ENCODE results near the gene TANGO6. TPM values are rescaled to one million over a fixed set of nuclear protein-coding genes. Genes with fewer than 3 reads are reported as not detected.
"Not testable (repeated sequence)": the region's sequence is repeated elsewhere in the genome, so short reads cannot be mapped to it uniquely, and the experiment has no call there.

The TANGO6 gene
- polyA plus RNA-seq, 1 donor, result 6.2 TPM

DNA sequence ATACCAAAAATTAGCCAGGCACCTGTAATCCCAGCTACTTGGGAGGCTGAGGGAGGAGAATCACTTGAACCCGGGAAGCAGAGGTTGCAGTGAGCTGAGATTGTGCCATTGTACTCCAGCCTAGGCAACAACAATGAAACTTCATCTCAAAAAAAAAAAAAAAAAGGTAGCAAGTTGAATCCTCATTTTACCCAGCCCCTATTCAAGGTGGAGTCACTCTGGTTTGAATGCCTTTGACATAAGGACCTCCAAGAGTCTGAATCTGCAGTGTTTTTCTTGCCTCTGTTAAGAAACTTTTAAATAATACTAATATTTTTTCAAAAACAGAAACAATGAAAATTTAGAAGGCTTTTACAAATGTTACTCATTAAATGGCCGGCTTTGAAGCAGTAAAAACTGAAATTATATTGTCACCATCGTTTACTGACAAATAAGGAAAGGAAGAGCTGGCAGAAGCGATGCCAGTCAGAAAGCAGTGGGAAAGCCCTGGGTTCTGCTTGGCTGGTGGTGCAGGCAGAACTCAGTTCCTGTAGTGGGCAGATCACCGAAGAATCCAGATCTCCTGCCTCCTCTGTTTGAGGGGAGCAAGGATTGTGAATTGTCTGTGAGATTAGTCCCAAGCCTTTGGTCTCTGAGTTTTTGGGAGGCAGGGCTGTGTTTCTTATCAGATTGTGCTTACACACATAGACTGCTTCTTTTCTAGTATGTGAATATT lies 162.5 kb downstream of the TANGO6 start:
- no peak for DNase-seq

DNA sequence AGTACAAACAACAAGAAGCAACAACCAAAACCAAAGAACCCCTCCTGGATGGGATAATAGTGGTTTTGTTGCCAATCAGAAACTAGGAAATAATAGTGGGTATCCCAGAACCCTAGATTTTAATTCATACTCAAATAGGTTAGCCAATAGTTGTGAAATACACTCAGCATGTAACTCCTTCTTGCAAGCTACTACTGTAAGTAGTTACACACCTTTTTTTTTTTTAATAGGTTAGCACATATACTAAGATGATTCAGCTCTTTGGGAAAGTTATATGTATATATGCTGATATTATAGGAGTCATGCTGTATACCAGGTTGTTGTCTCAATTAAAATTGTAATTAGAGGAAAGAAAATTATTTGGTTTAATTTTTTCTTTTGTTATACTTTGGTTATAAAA lies 169.6 kb downstream of the TANGO6 start:
- no peak for DNase-seq

DNA sequence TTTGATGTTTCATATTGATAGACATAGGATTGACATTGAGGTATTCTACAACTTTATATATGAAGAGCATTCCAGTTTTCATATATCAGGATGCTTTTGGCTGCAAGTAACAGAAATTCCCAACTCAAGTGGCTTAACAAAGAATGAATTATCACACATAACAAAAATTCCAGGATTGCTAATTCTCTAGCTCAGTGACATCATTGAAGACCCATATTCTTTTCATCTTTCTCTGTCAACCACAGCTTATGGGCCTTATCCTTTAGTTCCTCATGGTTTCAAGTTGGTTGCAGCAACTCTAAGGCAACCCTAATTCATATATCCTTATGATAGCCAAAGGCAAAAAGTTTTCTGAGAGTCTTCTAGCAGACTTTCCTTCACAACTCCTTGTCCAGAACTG lies 170.7 kb downstream of the TANGO6 start:
- no peak for DNase-seq

DNA sequence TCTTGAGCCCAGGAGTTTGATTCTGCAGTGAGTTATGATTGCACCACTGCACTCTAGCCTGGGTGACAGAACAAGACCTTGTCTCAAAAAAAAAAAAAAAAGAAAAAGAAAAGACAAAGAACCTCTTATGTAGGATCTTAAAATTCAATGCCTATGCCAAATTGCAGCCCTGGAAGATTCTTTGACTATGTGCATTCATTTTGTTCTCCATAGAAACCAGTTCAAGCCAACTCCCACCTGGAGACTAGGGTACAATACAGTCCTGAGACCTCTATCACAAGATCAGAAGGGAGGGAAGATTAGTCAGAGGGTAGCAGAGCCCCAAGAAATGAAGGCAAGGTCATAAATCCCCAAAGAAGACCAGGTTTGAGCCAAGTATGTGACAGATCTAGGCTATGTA lies 171.5 kb downstream of the TANGO6 start:
- no peak for DNase-seq

DNA sequence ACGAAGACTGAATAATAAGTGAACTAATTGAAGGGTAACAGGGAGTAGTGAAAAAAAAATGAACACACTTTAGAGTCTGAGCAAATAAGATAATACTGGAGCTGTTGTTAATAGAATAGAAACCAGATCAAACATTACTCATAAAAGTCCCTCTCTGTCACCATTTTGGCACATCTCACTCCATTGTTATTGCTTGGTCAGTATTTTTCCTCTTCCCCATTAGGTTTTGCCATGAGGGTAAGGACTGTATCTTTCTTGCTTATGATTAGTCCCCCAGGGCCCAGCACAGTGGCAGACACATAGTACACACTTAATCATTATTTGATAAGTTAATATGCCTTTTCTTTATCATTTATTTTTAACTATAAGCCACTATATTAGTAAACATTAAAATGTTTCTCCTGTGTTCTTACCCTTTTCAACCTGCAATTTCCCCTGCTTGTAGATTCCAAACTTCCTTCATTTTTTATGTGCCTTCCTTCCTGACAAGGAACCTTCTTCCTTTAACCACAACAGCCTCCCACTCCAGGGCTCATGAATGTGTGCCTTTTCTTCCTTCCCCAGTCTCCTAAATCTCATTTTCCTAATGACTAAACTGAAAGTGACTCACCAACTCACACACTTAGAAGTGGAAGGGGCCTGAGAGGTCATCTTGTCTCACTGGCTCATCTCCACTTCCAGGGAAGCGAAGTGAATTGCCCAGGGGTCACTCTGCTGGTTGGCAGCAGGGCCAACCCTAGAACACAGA lies 173.9 kb downstream of the TANGO6 start:
- DNase-seq, result no peak

DNA sequence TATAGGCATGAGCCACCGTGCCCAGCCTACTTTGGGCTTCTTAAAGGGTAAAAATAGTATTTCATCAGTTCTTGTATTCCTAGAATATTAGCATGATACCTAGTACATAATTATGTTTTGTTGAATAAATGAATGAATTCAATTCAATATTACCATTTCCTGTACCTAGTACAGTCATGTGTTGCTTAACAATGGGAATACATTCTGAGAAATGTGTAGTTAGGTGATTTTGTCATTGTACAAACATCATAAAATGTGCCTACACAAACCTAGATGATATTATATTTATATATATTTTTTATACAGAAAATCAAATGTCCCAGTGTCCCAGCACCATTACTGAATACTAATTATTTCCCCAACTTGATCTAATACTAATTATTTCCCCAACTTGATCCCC lies 176.5 kb downstream of the TANGO6 start:
- DNase-seq, result no peak

DNA sequence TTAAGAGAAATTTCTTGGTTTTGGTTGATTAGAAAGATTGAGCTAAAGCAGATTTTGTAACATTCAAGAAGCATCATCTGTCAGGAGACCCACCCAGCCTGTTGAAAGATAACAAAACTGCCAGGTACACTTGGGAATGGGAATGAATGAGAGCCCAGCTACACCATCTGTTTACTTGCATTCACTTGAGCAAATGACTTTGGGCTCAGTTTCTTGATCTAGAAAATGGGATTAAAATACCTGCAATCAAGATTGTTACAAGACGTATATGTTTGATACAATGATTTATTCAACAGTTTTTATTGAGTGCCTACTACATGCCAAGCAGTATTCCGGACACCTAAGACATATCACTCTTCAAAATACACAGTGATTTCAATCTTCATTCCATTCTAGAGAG lies 185.8 kb downstream of the TANGO6 start:
- no peak for DNase-seq

DNA sequence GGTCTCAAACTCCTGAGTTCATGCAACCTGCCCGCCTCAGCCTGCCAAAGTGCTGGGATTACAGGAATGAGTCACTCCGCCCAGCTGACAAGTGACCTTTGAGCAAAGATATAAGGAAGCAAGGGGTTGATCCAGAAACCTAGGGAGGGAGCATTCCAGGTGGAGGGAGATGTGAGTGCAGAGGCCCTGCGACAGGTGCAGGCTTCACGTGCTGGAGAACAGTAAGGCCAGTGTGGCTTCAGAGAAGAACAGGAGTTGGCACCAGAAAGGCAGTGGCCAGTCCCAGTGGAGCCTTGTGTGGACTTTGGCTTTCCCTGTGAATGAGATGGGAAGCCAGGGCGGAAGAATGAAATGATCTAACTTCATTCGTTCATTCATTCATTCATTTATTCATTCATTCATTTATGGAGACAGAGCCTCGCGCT lies 188.6 kb downstream of the TANGO6 start:
- DNase-seq, result no peak

DNA sequence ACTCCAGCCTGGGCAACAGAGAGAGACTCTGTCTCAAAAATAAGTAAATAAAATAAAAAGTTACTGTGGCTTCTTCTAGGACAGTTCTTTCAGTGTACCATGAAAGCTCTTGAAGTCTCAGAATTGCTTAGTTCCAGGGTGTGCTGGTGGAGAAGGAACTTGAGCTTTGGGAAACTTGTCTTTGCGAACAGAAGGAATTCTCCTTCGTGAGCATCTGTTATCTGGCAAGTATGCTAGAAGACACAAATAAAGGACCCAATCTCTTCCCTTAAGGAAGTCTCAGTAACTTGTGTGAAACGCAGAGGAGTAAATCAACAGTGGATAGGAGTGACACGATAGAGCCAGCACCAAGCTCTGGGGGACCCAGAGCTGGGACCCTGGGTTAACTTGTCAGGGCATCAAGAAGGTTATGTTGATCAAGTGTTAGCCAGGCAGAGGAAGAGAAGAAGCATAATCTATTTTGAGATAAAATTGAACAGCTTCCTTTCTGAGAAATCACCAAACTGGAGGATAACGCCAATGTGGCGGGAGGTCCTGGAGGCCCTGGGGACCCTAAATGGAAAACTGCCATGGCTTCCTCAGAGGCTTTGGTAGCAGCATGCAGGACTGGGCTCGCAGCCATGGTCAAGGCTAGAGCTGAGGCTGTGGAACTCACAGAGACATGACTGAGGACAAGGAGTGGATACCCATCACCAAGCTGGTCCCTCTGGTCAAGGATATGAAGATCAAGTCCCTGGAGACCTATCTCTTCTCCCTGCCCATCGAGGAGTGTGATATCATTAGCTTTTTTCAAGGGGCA lies 190.0 kb downstream of the TANGO6 start:
- DNase-seq, result no peak

DNA sequence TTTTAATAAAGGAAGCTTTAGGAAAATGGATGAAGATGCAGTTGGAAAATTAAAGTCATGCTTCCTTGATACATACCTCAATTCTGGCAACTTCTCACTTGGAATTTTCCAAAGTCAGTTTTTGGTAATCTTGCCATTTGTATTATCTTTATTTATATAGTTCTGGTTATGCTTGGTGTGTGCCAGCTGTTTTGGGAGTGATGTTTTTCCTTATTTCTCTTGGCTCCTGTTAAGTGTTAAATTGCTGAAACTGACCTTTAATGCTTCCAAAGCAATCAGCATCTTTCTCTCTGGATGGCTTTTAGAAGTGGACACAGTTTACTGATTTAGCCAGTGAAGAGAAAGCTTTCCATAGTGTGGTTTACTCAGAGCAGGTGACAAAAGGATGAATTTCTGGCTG lies 192.0 kb downstream of the TANGO6 start:
- DNase-seq, result no peak

DNA sequence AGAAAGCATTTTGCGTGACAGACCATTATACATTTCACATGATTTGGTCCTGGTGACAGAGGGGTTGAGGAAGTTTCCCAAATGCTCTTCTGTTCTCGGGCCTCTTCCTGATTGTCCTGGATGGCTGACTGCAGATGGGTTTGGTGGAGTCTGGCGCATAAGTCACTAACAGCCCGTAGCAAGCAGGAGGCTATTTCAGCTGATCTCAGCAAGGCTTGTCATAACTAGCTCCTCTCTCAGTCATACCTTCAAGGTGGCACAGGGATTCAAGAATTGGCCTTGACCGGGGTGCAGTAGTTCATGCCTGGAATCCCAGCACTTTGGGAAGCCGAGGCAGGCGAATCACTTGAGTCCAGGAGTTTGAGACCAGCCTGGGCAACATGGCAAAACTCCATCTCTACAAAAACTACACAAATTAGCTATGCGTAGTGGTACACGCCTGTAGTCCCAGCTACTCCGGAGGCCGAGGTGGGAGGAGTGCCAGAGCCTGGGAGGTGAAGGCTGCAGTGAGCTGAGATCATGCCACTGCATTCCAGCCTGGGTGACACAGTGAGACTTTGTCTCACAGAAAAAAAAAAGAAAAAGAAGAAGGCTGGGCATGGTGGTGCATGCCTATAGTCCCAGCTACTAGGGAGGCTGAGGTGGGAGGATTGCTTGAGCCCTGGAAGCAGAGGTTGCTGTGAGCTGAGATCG lies 193.2 kb downstream of the TANGO6 start:
- no peak for DNase-seq

DNA sequence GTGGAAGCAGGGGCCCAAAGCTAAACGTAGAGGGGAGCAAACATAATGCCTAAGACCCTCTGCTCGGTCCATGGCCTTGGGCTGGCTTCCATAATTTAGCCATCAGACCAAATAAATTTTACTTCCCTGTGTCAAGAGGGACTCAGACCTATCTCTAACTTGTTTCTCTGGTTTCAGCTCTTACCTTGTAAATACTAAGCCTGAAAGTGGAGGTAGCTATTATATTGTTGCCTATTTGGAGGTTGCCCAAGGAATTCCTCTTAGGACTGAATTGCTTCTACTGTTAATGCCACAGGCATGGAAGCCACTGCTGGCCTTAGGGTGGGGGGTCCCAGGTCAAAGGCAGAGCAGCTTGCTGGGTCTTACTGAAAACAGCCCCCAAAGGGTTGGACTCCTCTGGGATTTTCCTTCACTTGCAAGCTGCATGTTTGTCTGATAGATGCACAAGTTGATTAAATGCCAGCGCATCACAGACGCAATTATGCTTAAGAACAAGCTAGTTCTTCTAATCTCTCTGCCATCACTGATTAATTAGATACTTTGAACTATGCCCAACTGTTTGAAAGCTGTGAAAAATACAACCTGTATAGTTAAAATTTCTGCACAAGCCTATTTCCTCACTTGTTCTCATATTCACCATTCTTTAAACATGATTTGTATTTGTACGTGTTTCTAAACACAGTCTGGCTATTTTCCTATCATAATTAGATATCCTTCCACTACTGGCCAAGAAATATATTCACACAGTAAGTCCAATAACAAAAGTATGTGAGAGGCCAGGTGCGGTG lies 194.2 kb downstream of the TANGO6 start:
- no peak for DNase-seq

DNA sequence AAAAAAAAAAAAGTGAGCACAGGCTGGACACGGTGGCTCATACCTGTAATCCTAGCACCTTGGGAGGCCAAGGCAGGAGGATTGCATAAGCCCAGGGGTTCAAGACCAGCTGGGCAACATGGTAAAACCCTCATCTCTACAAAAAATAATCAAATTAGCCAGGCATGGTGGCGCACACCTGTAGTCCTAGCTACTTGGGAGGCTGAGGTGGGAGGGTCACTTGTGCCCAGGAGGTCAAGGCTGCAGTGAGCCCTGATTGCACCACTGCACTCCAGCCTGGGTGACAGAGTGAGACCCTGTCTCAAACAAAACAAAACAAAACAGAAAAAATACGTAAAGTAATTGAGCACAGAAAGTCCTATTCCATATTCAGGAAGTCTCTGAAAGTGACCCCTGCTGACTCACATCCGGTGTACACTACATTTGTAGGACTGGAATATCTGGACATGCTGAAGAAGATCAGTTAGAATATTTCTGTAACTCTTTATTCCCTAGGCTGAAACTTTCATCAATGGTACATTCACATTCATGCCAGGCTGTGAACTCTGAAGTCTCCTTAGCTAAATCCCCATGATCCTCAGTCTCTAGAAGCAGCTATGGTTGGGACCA lies 196.1 kb downstream of the TANGO6 start:
- DNase-seq, result no peak

DNA sequence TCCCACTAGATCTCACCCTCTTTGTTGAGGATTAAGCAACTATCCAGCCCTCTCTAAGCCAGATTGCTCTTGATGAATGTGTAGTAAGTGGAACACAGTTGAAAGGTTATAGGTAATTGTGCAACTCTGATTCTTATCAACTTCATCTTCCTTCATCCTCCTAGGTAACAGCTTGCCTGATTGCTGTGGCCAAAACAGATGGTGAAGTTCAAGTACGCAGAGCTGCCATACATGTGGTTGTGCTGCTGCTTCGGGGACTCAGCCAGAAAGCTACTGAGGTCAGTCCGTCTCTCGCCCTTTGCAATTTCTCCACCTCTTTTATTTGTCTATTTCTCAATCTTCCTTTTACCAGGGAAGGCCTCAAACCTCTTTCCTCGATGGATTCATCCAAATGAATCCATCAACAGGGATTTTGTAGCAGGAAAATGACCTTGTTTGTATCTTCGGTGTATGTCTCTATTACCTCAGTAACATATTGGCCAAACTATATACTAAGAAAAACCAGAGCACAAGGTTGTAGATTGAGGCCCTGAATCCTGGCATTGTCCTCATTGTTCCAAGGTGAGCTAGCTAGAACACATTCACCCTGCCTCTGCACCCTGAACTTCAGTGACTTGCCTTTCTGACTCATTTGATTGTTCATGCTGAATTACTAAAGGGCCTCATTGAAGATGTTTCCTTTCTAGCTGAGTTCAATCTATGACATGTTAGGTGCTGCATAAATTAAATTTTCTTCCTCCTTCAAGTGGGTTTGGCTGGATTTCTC lies 197.0 kb downstream of the TANGO6 start:
- DNase-seq, result no peak

DNA sequence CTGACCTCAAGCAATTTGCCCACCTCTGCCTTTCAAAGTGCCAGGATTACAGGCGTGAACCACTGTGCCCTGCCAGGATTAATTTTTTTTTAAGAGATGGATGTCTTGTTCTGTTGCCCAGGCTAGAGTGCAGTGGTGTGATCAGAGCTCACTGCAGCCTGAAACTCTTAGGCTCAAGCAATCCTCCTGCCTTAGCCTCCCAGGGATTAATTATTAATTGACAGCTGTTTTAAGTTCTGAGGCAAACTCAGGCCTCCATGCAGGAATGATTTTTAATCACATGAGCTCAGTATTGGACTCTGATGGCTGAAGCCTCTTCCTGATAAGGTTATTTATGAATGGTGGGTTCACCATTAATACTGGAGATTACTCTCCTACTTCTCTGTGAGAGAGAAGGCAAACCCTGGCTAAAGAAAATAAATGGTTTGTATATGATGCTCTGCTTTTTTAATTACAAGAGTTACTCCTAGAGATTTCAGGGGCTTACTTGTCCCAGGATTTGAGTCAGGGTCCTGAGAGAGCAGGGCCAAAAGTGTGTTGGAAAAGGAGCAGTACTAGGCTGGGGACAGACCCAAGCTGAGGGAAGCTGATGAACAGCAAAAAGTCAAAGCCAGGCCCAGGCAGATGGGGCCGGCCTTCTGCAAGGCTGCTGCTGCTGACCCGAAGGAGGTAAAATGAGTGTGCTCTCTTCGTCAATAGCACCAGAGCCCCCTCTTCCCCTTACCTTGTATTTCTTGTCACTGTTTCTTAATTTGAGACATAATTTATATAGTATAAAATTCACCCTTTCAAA lies 205.2 kb downstream of the TANGO6 start:
- DNase-seq, result no peak

DNA sequence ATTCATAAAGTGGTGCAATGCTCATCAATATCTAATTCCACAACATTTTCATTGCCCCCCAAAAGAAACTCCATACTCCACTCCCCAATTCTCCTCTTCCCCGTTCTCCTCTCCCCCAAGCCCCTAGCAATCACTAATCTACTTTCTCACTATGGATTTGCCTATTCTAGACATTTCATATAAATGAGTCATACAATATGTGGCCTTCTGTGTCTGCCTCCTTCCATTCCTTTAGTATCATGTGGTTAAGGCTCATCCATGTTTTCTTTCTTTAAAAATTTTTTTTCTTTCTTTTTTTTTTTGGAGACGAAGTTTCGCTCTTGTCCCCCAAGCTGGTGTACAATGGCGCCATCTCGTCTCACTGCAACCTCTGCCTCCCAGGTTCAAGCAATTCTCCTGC lies 205.8 kb downstream of the TANGO6 start:
- DNase-seq, result no peak

DNA sequence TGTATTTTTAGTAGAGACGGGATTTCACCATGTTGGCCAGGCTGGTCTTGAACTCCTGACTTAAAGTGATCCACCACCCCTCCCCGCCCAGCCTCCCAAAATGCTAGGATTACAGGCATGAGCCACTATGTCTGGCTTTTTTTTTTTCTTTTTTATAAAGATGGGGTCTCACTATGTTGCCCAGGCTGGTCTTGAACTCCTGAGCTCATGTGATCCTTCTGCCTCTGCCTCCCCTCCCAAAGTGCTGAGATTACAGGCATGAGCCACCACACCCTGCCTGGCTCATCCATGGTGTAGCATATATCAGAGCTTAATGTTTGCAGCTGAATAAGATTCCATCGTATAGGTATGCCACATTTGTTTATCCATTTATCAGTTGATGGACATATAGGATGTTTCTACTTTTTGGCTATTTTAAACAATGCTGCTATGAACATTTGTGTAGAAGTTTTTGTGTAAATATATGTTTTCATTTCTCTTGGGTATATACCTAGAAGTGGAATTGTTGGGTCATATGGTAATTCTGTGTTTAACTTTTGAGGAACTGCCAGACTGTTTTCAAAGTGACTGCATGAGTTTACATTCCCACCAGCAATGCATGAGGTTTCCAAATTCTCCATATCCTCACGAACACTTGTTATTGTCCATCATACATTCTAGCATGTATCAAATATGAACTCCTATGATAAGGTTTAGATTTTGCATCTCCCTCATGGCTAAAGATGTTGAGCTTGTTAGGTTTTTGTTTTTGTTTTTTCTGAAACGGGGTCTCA lies 206.5 kb downstream of the TANGO6 start:
- DNase-seq, result no peak

DNA sequence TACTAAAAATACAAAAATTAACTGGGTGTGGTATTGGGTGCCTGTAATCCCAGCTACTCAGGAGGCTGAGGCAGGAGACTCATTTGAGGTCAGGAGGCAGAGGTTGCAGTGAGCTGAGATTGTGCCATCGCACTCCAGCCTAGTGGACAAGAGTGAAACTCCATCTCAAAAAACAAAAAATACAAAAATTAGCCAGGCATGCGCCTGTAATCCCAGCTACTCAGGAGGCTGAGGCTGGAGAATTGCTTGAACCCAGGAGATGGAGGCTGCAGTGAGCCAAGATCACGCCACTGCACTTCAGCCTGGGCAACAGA lies 208.1 kb downstream of the TANGO6 start:
- DNase-seq, result not testable (repeated sequence)

DNA sequence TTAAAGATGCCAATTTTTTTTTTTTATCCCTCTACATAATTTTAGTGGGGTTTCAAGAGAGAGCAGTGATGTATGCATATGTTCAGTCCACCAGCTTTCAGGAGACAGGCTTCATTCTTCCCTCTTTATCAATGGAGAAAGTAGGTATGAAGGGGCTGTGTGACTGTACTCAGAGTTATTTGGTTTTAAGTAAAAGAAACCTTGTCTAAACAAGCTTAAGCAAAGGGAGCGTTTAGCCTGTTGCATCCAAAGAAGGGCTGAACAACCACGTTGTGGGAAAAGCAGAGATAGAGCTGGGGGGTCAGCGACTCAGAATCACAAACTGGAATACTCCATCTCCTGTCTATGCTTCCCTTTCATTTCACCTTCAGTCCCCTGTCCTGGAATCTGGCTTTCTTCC lies 211.7 kb downstream of the TANGO6 start:
- no peak for DNase-seq

Data from left kidney (tissue), 2 donors.